Tibial artery (tissue), 4 donors: ENCODE results near the gene SPATA31E1.

Source experiments
- DNase-seq, 2 donors: peaks; one replicate each; pipeline ENCODE4 v3.0.0-alpha.2; 2019
- H3K27ac ChIP-seq, 2 donors: fragments of 200-600 bp; sonication (generic) in 1 of 2; 1 replicate in 1 of 2; 2 replicates in 1 of 2; pipeline ENCODE4 v1.5.1; 2018 to 2019; ENCODE audit warnings: mild to moderate bottlenecking in 1 of 2
- H3K27me3 ChIP-seq, 2 donors: fragments of 200-600 bp; sonication (generic) in 1 of 2; one replicate each; pipeline versions ENCODE4 v1.5.1 to v1.6.0; 2016 to 2019
- H3K36me3 ChIP-seq, 3 donors: fragments of 200-600 bp; sonication (generic) in 2 of 3; one replicate each; pipeline ENCODE4 v1.5.1; 2016 to 2019; ENCODE audit warnings: mild to moderate bottlenecking in 2 of 3
- H3K4me1 ChIP-seq, 4 donors: fragments of 200-600 bp; sonication (generic) in 2 of 4; 1 replicate in 3 of 4; 2 replicates in 1 of 4; pipeline ENCODE4 v1.5.1; 2016 to 2019
- H3K4me3 ChIP-seq, 2 donors: fragments of 200-600 bp; sonication (generic) in 1 of 2; 1 replicate in 1 of 2; 2 replicates in 1 of 2; pipeline ENCODE4 v1.5.1; 2018 to 2019; ENCODE audit warnings: mild to moderate bottlenecking in 2 of 2
- H3K9me3 ChIP-seq, 3 donors: fragments of 200-600 bp; sonication (generic) in 1 of 3; one replicate each; pipeline ENCODE4 v1.5.1; 2016 to 2019
- intact Hi-C: fragments of 100-400 bp; cut with DNase I; formaldehyde crosslinking; loops from one replicate; pipeline ENCODE4 v1.15.0; 2023; ENCODE audit warnings: low total_unique reads
- TF ChIP-seq, protein P1 (sequence below), 2 experiments: fragments of 200-600 bp in 1 of 2; fragments of 450-650 bp in 1 of 2; IDR thresholded peaks; one replicate each; pipeline ENCODE4 v1.5.1; 2017 to 2019; ENCODE audit warnings: antibody characterized with exemption in 2 of 2, mild to moderate bottlenecking in 1 of 2, moderate library complexity in 1 of 2

The SPATA31E1 gene

GRCh38 chr9:87853302-87853701 lies 29.4 kb upstream of the SPATA31E1 start:
- intact Hi-C loops: no loop called here
- no peaks in the 10 kb centered on the region for H3K9me3 ChIP-seq
- TF ChIP-seq, protein P1, sequence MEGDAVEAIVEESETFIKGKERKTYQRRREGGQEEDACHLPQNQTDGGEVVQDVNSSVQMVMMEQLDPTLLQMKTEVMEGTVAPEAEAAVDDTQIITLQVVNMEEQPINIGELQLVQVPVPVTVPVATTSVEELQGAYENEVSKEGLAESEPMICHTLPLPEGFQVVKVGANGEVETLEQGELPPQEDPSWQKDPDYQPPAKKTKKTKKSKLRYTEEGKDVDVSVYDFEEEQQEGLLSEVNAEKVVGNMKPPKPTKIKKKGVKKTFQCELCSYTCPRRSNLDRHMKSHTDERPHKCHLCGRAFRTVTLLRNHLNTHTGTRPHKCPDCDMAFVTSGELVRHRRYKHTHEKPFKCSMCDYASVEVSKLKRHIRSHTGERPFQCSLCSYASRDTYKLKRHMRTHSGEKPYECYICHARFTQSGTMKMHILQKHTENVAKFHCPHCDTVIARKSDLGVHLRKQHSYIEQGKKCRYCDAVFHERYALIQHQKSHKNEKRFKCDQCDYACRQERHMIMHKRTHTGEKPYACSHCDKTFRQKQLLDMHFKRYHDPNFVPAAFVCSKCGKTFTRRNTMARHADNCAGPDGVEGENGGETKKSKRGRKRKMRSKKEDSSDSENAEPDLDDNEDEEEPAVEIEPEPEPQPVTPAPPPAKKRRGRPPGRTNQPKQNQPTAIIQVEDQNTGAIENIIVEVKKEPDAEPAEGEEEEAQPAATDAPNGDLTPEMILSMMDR (IDR thresholded peaks at IDR 0.05): no peak
- no peak overlapping the region for H3K27ac ChIP-seq
- H3K27me3 ChIP-seq: no peaks in the 10 kb centered on the region
- no peak overlapping the region for H3K4me3 ChIP-seq
- no peak for DNase-seq
- no peaks in the 10 kb centered on the region for H3K4me1 ChIP-seq
- H3K36me3 ChIP-seq: no peaks in the 10 kb centered on the region

DNA sequence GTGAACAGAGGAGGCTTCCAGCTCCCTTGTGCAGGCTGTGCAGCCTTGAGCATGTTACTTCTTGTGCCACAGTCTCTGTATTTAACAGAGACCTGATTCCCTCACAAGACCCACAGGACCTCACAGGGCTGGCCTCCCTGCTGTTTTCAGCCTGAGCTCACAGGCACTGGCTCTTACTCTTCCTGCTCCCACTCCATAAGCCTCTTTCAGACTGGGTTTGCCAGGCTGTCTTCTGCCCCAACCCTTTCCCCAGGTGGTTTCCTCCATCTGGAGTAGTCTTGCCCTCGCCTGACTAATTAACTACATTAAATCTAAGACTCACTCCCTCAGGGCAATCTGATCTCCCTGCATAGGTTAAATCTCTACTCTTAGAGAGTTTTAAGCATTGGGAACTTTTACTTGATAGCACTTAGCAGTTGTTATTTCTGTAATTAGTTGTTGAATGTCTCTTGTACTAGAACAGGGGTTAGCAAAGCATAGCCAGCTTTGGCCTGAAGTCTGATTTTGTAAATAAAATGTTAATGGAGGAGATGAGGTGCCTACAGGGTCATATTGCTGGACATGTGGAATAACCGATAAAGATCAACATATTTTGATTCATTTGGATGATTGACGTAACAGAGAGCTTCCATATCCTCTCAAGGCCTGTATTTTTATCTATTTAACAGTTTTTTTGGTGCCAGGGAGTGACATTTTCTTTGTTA lies 28.6 kb upstream of the SPATA31E1 start:
- Histone ChIP-seq H3K36me3 (no peaks in the 10 kb centered on the region), H3K27me3 (no peaks in the 10 kb centered on the region), H3K27ac (no peak overlapping the region), H3K9me3 (no peaks in the 10 kb centered on the region), H3K4me3 (no peak overlapping the region), H3K4me1 (no peaks in the 10 kb centered on the region)
- no peak for DNase-seq
- TF ChIP-seq, protein P1 (IDR thresholded peaks at IDR 0.05): no peak
- intact Hi-C loops: no loop called here

- no peaks in the 10 kb centered on the region for H3K36me3 ChIP-seq
- H3K4me3 ChIP-seq: no peak overlapping the region
- H3K9me3 ChIP-seq: peaks cover 0 to 1% (median 0%) of the 10 kb centered on the region in 3 donors
- H3K27me3 ChIP-seq: no peaks in the 10 kb centered on the region
- TF ChIP-seq, protein P1 (IDR thresholded peaks at IDR 0.05): no peak
- H3K4me1 ChIP-seq: no peaks in the 10 kb centered on the region
- intact Hi-C loops: no loop called here
- no peak overlapping the region for H3K27ac ChIP-seq
- no peak for DNase-seq
Observed at GRCh38 chr9:87854580-87854955, 28.1 kb upstream of the SPATA31E1 start.

DNA sequence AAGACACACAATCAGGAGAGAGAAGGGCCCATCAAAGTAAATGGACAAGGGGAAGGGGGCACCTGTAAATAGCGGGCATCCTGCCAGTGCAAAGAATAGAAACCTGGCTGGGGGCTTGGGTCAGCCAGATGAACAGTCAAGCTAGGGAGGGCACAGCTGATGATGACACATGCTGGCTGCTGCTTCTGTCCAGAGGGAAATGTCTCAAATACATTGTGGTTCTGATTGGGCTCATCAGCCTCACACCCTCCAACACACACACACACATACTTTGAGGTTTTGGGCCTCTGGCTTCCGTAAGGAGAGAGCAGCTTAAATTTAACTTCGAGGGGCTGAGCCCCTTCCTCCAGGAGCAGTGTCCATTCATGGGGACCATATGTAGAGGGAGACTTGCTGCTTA lies 27.6 kb upstream of the SPATA31E1 start:
- peaks cover 0 to 6% (median 2%) of the 10 kb centered on the region in 3 donors for H3K9me3 ChIP-seq
- H3K4me3 ChIP-seq: no peak overlapping the region
- no peak for DNase-seq
- no peaks in the 10 kb centered on the region for H3K27me3 ChIP-seq
- intact Hi-C loops: no loop called here
- TF ChIP-seq, protein P1 (IDR thresholded peaks at IDR 0.05): no peak
- no peaks in the 10 kb centered on the region for H3K36me3 ChIP-seq
- no peaks in the 10 kb centered on the region for H3K4me1 ChIP-seq
- H3K27ac ChIP-seq: no peak overlapping the region

- H3K4me3 ChIP-seq: no peak overlapping the region
- no peak overlapping the region for H3K27ac ChIP-seq
- TF ChIP-seq, protein P1 (IDR thresholded peaks at IDR 0.05): no peak
- H3K4me1 ChIP-seq: no peaks in the 10 kb centered on the region
- no peaks in the 10 kb centered on the region for H3K27me3 ChIP-seq
- no peaks in the 10 kb centered on the region for H3K36me3 ChIP-seq
- DNase-seq: no peak
- peaks cover 0 to 24% (median 4%) of the 10 kb centered on the region in 3 donors for H3K9me3 ChIP-seq
- intact Hi-C loops: no loop called here
Observed at GRCh38 chr9:87857141-87857947, 25.3 kb upstream of the SPATA31E1 start.
